Endothelial cell of umbilical vein (primary cell): Measurements from ENCODE around the gene RTL10. TPM values are rescaled to one million over a fixed set of nuclear protein-coding genes. Genes with fewer than 3 reads are reported as not detected.

Experiments
- BruUV-seq: library from RNA; stranded (reverse); fragments of 400-500 nt; replicated peaks from 2 replicates; lab custom pipeline; 2021; lab: Mats Ljungman, UMichigan
- CTCF ChIA-PET: fragments of 300-600, 350-600 bp; sonication (Branson Sonifier 250); formaldehyde crosslinking; loops from one replicate; lab custom pipeline; 2021; ENCODE audit warnings: antibody characterized with exemption, inconsistent platforms; lab: Charles Lee
- POLR2A ChIA-PET: fragments of 300-600, 350-600 bp; sonication (Branson Sonifier 250); formaldehyde crosslinking; loops from one replicate; lab custom pipeline; 2021; ENCODE audit warnings: antibody characterized with exemption, inconsistent platforms; lab: Charles Lee
- DNase-seq: peaks from one replicate; pipeline ENCODE4 v3.0.0-alpha.2; 2011; ENCODE audit warnings: low read depth, low spot score
- FAIRE-seq: peaks from 2 replicates; lab custom pipeline; 2011; peaks lifted over from hg19 to GRCh38; lab: Jason Lieb, UNC
- H2AFZ ChIP-seq: 2 replicates; pipeline ENCODE4 v1.6.0; 2012; ENCODE audit warnings: low read depth, low read length, control low read depth, inconsistent platforms
- H3K27ac ChIP-seq: 2 replicates; pipeline ENCODE4 v1.5.1; 2011; ENCODE audit warnings: low read depth, mild to moderate bottlenecking, control low read depth, low read length, moderate library complexity; ENCODE audit not compliant: insufficient read depth
- H3K27me3 ChIP-seq, 2 experiments: 2 replicates each; pipeline versions ENCODE4 v1.6.0 to v1.6.1; 2011; ENCODE audit warnings: low read length in 2 of 2, mixed read lengths in 1 of 2; ENCODE audit not compliant: control insufficient read depth in 2 of 2, insufficient read depth in 2 of 2
- H3K36me3 ChIP-seq, 2 experiments: 2 replicates in 1 of 2; 3 replicates in 1 of 2; pipeline ENCODE4 v1.5.1; 2011; ENCODE audit warnings: low read length in 2 of 2, mild to moderate bottlenecking in 1 of 2, moderate library complexity in 1 of 2; ENCODE audit not compliant: control insufficient read depth in 2 of 2, insufficient read depth in 2 of 2; ENCODE audit errors: extremely low read depth in 1 of 2
- H3K4me1 ChIP-seq: 3 replicates; pipeline ENCODE4 v1.5.1; 2011; ENCODE audit warnings: mild to moderate bottlenecking, low read length; ENCODE audit not compliant: control insufficient read depth, insufficient read depth; ENCODE audit errors: extremely low read depth
- H3K4me2 ChIP-seq: 2 replicates; pipeline ENCODE4 v1.6.1; 2011; ENCODE audit warnings: low read length, control low read depth, mixed read lengths; ENCODE audit not compliant: insufficient read depth
- H3K4me3 ChIP-seq, 3 experiments: fragments of 200-600 bp in 1 of 3; sonication (generic), shearing (Covaris generic) in 1 of 3; replicated peaks in 1 of 3; 2 replicates each; pipeline ENCODE4 v1.5.1; 2011 to 2016; ENCODE audit warnings: control low read depth in 3 of 3, low read length in 3 of 3, mild to moderate bottlenecking in 2 of 3, inconsistent platforms in 1 of 3, low read depth in 1 of 3, moderate library complexity in 1 of 3; ENCODE audit not compliant: insufficient read depth in 1 of 3
- H3K79me2 ChIP-seq: 2 replicates; pipeline ENCODE4 v1.6.0; 2012; ENCODE audit warnings: low read length, inconsistent platforms; ENCODE audit not compliant: control insufficient read depth, insufficient read depth
- H3K9ac ChIP-seq: replicated peaks from 2 replicates; pipeline ENCODE3; 2011; ENCODE audit warnings: low read length, control low read depth; ENCODE audit not compliant: insufficient read depth; ENCODE audit errors: extremely low read depth
- H3K9me1 ChIP-seq: replicated peaks from 3 replicates; pipeline ENCODE4 v1.6.0; 2011; ENCODE audit warnings: mild to moderate bottlenecking, low read length; ENCODE audit not compliant: control insufficient read depth, insufficient read depth; ENCODE audit errors: extremely low read depth
- H3K9me3 ChIP-seq: replicated peaks from 2 replicates; pipeline ENCODE4 v1.5.1; 2012; ENCODE audit warnings: low read length, inconsistent platforms; ENCODE audit not compliant: control insufficient read depth, insufficient read depth
- H4K20me1 ChIP-seq: replicated peaks from 2 replicates; pipeline ENCODE3; 2011; ENCODE audit warnings: mild to moderate bottlenecking, low read length; ENCODE audit not compliant: control insufficient read depth, insufficient read depth; ENCODE audit errors: extremely low read depth
- CTCF ChIP-seq, 2 donors: IDR thresholded peaks; 1 replicate in 1 of 2; 2 replicates in 1 of 2; pipeline ENCODE4 v1.5.1; 2011; ENCODE audit warnings: low read length in 2 of 2, mild to moderate bottlenecking in 2 of 2, moderate library complexity in 2 of 2, control low read depth in 1 of 2, inconsistent platforms in 1 of 2, low read depth in 1 of 2; ENCODE audit not compliant: insufficient read depth in 1 of 2; ENCODE audit errors: extremely low read depth in 1 of 2
- EZH2 ChIP-seq: IDR thresholded peaks from 2 replicates; pipeline ENCODE4 v1.6.1; 2012; ENCODE audit warnings: borderline replicate concordance, low read depth, mild to moderate bottlenecking, moderate library complexity, low read length, inconsistent platforms; ENCODE audit not compliant: severe bottlenecking
- FOS ChIP-seq: IDR thresholded peaks from 2 replicates; pipeline ENCODE4 v1.6.1; 2011; ENCODE audit warnings: mild to moderate bottlenecking, low read length, moderate library complexity, borderline replicate concordance; ENCODE audit not compliant: insufficient read depth
- GATA2 ChIP-seq: IDR thresholded peaks from 2 replicates; pipeline ENCODE4 v1.7.0; 2011; ENCODE audit warnings: low read depth, mild to moderate bottlenecking, moderate library complexity, mixed read lengths, low read length; ENCODE audit not compliant: insufficient read length, insufficient read depth
- JUN ChIP-seq: IDR thresholded peaks from 2 replicates; pipeline ENCODE4 v1.6.1; 2011; ENCODE audit warnings: borderline replicate concordance, low read depth; ENCODE audit not compliant: insufficient read length, insufficient read depth
- MAX ChIP-seq: IDR thresholded peaks from 2 replicates; pipeline ENCODE4 v1.6.1; 2011; ENCODE audit not compliant: insufficient read depth, insufficient read length
- MYC ChIP-seq: IDR thresholded peaks from one replicate; pipeline ENCODE4 v1.6.1; 2011; ENCODE audit warnings: mild to moderate bottlenecking, low read depth, low read length
- POLR2A ChIP-seq: IDR thresholded peaks from 2 replicates; pipeline ENCODE4 v1.6.1; 2012; ENCODE audit warnings: low read depth, mild to moderate bottlenecking, control low read depth, low read length
- POLR2AphosphoS5 ChIP-seq: IDR thresholded peaks from 2 replicates; pipeline ENCODE4 v1.6.1; 2012; ENCODE audit warnings: low read depth, mild to moderate bottlenecking, control low read depth, low read length, moderate library complexity; ENCODE audit not compliant: insufficient read depth
- dilution Hi-C: fragments of 300-500 bp; cut with MboI; formaldehyde crosslinking; loops from one replicate; pipeline ENCODE4 v1.15.0; 2019; ENCODE audit warnings: low sequenced_read_pairs; ENCODE audit not compliant: extremely low pct_ligation_motif_present
- intact Hi-C: fragments of 100-400 bp; cut with micrococcal nuclease; formaldehyde crosslinking; loops from one replicate; pipeline ENCODE4 v1.10.0; 2022
- polyA plus RNA-seq, 4 experiments: library from polyadenylated mRNA; depleted of rRNA in 3 of 4; stranded (reverse) in 3 of 4; unstranded in 1 of 4; fragments of >200 nt; gene quantifications; 2 replicates each; pipeline versions ENCODE4 v1.2.1 to v1.2.3, GENCODE V29; 2011 to 2012; ENCODE audit warnings: missing spikeins in 1 of 4
- total RNA-seq: library from RNA; stranded (reverse); gene quantifications from 2 replicates; pipeline ENCODE4 v1.2.3, GENCODE V29; 2021

Gene RTL10
- total and polyA plus RNA-seq, 2 donors (not counting 3 experiments of a cell fraction or from before 2014, with no cell fraction given): 31.9 to 40.8 TPM

GRCh38 chr22:19850763-19851109 lies 3.9 kb downstream of the RTL10 start:
- dilution Hi-C loops: no loop called here
- TF ChIP-seq FOS: no peak
- no peak for TF ChIP-seq GATA2
- no peak for TF ChIP-seq CTCF (IDR thresholded peaks at IDR 0.05; ENCODE audit: extremely low read depth in 1 of 2, insufficient read depth in 1 of 2, low read depth in 1 of 2, low read length in 2 of 2)
- TF ChIP-seq MAX: no peak
- TF ChIP-seq POLR2AphosphoS5: no peak
- no peak for TF ChIP-seq MYC
- no peak for TF ChIP-seq JUN
- TF ChIP-seq EZH2: no peak
- TF ChIP-seq POLR2A: no peak
- H3K27ac ChIP-seq: no peak overlapping the region
- no peak overlapping the region for H2AFZ ChIP-seq
- no peaks in the 10 kb centered on the region for H3K9me1 ChIP-seq
- peaks cover 15 to 25% of the 10 kb centered on the region in 2 experiments for H3K36me3 ChIP-seq
- POLR2A ChIA-PET: no interaction called here
- no peak for FAIRE-seq
- CTCF ChIA-PET: interaction anchor here (1.5 to 2.9 kb wide), 2 partner anchors 59 to 120 kb away, joined by 3 to 8 read pairs; no protein-coding TSS in a partner anchor
- peaks cover 31% of the 10 kb centered on the region for H3K4me1 ChIP-seq
- H3K9me3 ChIP-seq: no peaks in the 10 kb centered on the region
- H3K27me3 ChIP-seq: no peaks in the 10 kb centered on the region
- no peak overlapping the region for H3K9ac ChIP-seq
- intact Hi-C loops: loop anchor here (5.0 kb wide), 1 partner anchor 93 kb away; no protein-coding TSS in a partner anchor
- DNase-seq: no peak
- no peaks in the 10 kb centered on the region for H4K20me1 ChIP-seq
- H3K4me3 ChIP-seq: no peak overlapping the region
- BruUV-seq: no TSS peak
- H3K79me2 ChIP-seq: peaks cover 52% of the 10 kb centered on the region
- no peak overlapping the region for H3K4me2 ChIP-seq
